Uterus (tissue), 2 donors: ENCODE measurements around the gene COL8A1.

Source experiments
- CTCF ChIP-seq, 4 experiments: fragments of 200-600 bp in 2 of 4; fragments of 450-650 bp in 2 of 4; sonication (generic) in 2 of 4; IDR thresholded peaks; one replicate each; pipeline ENCODE4 v1.5.1; 2016 to 2019; ENCODE audit warnings: antibody characterized with exemption in 4 of 4, mild to moderate bottlenecking in 2 of 4, moderate library complexity in 1 of 4
- POLR2A ChIP-seq, 2 donors: fragments of 450-650 bp; IDR thresholded peaks; one replicate each; pipeline ENCODE4 v1.6.1; 2016; ENCODE audit warnings: antibody characterized with exemption in 2 of 2, mild to moderate bottlenecking in 1 of 2, moderate library complexity in 1 of 2

- TF ChIP-seq CTCF (IDR thresholded peaks at IDR 0.05) (no peak), POLR2A (IDR thresholded peaks at IDR 0.05) (no peak)
Observed at GRCh38 chr3:99708207-99708745, 69.9 kb downstream of the COL8A1 start.
